GM10248 (cell line): ENCODE measurements around the gene ANTKMT.

Experiments
- CTCF ChIA-PET: fragments of 300-600 bp; sonication (Branson Sonifier 250); formaldehyde crosslinking; extraction: SDS; loops from one replicate; lab custom pipeline; 2021; ENCODE audit warnings: antibody characterized with exemption; lab: Yijun Ruan, JAX
- POLR2A ChIA-PET: fragments of 350-650 bp; sonication (Branson Sonifier 250); formaldehyde crosslinking; extraction: SDS; loops from one replicate; lab custom pipeline; 2020; ENCODE audit warnings: antibody characterized with exemption; lab: Yijun Ruan, JAX
- DNase-seq: peaks from one replicate; pipeline ENCODE4 v3.0.0; 2012; ENCODE audit errors: extremely low spot score
- CTCF ChIP-seq: IDR thresholded peaks from 2 replicates; pipeline ENCODE4 v1.5.1; 2012; ENCODE audit warnings: mild to moderate bottlenecking, low read depth; ENCODE audit errors: extremely low read depth, missing control alignments, control extremely low read depth

The ANTKMT gene

DNA sequence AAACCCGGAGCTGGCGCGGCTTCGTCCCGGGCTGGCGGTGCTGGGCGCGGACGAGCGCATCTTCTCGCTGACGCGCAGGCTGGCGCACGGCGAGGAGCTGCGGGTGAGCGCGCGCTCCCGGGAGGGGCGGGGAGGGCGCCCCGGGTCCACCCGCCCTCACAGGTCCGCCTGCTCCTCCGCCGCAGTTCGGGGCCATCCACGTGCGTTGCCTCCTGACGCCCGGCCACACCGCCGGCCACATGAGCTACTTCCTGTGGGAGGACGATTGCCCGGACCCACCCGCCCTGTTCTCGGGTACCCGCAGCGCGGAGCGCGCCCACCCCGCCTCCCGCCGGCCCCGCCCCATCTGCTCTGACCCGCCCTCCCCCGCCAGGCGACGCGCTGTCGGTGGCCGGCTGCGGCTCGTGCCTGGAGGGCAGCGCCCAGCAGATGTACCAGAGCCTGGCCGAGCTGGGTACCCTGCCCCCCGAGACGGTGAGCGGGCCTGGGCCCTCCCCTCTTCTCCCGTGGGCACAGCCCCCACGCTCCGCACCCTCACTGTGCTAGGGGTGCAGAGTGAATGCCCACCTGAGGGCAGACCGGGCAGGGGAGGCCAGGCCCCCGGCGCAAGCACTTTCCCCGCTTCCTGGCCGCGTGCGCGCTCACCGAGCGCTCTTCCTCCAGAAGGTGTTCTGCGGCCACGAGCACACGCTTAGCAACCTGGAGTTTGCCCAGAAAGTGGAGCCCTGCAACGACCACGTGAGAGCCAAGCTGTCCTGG, 7.4 kb downstream of the ANTKMT start:
- peak; percentile 83 for DNase-seq
- POLR2A ChIA-PET: interaction anchor here (0.9 kb wide), 1 partner anchor 48 kb away, joined by 7 read pairs; the partner anchor contains the start of gene STUB1
- TF ChIP-seq CTCF: no peak
- CTCF ChIA-PET: interaction anchor here (1.2 to 1.5 kb wide), 2 partner anchors 12 to 57 kb away, joined by 3 to 5 read pairs; partner anchors contain the start of gene CIAO3

DNA sequence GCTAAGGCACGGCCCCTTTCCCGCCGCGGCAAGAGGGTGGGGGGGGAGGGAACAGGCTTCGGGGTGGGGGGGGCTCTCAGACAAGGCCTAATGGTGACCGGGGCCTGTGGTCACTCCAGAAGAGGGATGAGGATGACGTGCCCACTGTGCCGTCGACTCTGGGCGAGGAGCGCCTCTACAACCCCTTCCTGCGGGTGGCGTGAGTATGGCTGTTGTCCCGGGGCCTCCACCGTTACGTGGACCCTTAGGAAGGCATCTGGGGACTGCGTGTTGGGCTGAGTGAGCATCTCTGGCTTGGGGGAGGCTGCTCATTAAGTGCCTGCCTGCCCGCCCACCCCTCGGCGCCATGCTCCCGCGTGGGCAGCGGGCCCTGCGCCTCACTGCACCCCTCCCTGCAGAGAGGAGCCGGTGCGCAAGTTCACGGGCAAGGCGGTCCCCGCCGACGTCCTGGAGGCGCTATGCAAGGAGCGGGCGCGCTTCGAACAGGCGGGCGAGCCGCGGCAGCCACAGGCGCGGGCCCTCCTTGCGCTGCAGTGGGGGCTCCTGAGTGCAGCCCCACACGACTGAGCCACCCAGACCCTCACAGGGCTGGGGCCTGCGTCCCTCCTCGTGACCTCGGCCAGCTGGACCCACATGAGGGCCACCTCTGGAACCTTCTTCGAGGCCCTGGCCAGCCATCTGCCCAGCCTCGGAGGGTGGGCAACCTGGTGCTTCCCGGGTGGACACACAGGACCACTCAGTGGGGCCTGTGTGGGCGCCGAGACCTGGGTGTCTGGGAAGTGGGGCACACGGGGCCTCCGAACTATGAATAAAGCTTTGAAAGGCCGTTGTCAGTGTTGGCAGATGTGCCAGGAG, 8.2 kb downstream of the ANTKMT start:
- POLR2A ChIA-PET: no interaction called here
- TF ChIP-seq CTCF: no peak
- CTCF ChIA-PET: interaction anchor here (1.3 to 2.1 kb wide), 3 partner anchors 8 to 56 kb away, joined by 4 to 11 read pairs (median 6); partner anchors contain the start of gene ANTKMT
- no peak for DNase-seq

- POLR2A ChIA-PET: no interaction called here
- CTCF ChIA-PET: interaction anchor here (1.3 to 2.1 kb wide), 4 partner anchors 9 to 55 kb away, joined by 4 to 11 read pairs (median 6); partner anchors contain the start of genes ANTKMT and CIAO3
- DNase-seq: no peak
- TF ChIP-seq CTCF: no peak
Observed at GRCh38 chr16:729768-730665, 9.1 kb downstream of the ANTKMT start.

DNA sequence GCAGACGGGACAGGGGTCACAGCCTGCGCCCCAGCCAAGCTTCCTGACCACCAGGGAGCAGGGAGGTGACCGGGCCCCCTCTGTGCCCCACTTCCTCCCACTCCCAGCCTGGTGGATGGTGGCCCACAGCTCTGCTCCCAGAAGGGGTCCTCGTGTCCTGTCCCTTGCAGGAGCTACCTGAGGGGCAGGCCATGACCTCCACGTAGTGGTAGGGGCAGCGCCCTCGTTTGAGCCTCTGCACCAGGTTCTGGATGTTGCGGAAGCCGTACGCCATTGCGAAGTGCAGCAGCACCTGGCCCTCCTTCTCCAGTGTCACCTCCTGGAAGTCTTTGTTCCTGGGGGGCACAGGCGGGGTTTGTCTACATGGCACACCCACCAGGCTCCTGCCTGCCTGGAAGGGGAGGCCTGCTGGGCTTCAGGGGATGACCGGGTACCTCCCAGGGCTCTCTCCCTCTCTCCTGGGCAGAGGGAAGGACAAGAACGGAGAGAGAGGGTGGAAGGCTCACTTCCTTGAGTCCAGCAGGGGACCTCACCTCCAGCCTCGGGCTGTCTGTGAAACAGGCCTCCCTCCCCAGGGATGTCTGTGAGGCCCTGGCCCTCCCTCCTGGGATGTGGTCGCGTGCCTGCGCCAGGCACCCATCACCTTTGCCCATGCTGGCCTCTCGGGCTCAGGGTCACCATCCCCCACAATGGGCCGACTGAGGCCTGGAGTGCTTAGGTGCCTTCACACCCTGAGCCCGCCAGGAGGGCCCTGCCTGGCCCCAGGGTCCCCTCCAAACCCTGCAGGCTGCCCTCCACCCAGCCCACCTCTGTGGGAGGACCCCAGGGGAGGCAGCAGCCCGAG, 9.9 kb downstream of the ANTKMT start:
- no peak for DNase-seq
- no peak for TF ChIP-seq CTCF
- POLR2A ChIA-PET: no interaction called here
- CTCF ChIA-PET: interaction anchor here (0.8 to 2.1 kb wide), 7 partner anchors 8 to 54 kb away, joined by 3 to 11 read pairs (median 4); partner anchors contain the start of genes ANTKMT, CIAO3 and METRN

- ChIA-PET CTCF (interaction anchor here (0.8 to 1.0 kb wide), 2 partner anchors 8 to 10 kb away, joined by 3 read pairs; partner anchors contain the start of gene CIAO3), POLR2A (no interaction called here)
- DNase-seq: no peak
- no peak for TF ChIP-seq CTCF
Observed at GRCh38 chr16:732332-732731, 11.4 kb downstream of the ANTKMT start.
